ENCODE results near the gene FARS2. TPM values are rescaled to one million over a fixed set of nuclear protein-coding genes. Genes with fewer than 3 reads are reported as not detected.

Gene FARS2
- polyA plus RNA-seq, 1 donor from 2014 or later = 32.8 TPM

DNA sequence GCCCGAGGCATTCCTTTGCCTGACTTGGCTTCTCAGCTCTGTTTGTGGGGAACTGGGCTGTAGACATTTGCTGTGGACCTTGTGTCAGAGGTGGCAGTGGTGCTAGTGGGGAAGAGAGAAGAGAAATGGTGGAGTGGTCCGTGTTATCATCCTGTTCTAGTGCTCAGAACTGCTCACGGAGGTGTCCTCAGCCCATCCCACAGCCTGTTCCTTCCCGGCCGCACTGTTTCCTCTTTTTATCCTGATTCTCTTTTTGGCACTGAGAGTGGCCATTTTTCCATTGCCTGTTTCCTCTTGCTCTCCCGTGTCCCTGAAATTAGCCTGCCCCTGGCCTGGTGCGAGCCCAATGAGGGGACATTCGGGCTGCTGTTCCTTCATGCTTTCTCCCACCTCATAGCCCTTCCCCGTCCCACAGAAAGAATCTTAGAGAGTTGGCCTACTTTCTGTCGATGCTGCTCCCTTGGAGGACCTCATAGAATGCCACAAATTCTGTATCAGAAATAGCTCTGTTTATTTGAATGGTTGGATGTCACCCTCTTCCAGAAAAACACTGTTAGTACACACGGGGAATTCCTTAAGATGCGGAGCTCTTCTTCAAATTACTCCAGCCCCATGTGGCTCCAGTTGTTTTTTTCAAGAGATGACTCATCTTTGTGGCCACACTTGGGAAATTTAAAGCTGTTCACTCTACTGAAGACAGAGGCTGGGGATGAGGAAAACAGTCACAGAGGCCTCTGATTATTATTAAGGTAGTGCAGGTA is 26.1 kb downstream of the FARS2 start:
- Mint-ChIP-seq H3K9me3 (no peaks in the 10 kb centered on the region), H3K27ac (peak overlapping the region in 1 of 3 donors; percentile 87), H3K4me3 (peak overlapping the region in 1 of 4 donors; percentile 14), H3K36me3 (peaks cover 3% of the 10 kb centered on the region), H3K4me1 (peaks cover 53 to 58% (median 57%) of the 10 kb centered on the region in 3 donors), H3K27me3 (no peaks in the 10 kb centered on the region)

DNA sequence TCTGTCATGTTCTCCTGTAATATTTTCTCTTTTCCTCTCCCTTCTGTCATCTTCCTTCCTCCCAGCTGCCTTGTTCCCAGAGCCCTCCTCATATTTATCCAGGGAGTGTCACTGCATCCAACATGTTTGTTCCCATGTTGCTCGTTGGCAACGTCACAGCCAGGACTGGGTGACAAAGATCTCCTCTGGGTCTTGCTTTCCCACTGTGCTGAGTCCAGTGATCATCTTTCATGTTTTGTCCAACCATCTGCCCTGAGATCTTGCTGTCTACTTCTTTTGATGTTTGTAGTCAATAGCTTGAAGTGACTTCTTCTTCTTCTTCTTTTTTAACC is 26.6 kb downstream of the FARS2 start:
- Mint-ChIP-seq H3K27ac (peak overlapping the region in 1 of 3 donors; percentile 3), H3K4me1 (peaks cover 55 to 61% (median 60%) of the 10 kb centered on the region in 3 donors), H3K4me3 (no peak overlapping the region)

DNA sequence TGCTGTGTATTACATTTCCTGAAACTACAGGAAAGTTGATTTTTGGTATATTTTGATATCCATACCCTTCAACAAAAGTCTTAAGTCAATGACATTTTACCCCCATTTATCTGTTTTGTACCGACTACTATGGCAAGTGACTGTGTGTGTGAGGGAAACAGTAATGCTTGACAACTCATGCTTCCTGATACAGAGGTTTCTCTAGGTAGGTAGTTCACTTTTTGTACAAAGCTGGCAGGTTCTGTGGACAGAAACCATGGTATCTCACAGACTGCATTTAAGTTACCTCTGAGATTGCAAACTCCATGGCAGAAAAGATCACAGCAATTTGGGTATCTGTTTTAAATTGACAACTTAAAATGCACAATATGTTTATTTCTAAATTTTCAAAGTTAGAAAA is 28.8 kb downstream of the FARS2 start:
- Mint-ChIP-seq H3K36me3 (peaks cover 2% of the 10 kb centered on the region), H3K4me1 (peaks cover 62 to 63% (median 63%) of the 10 kb centered on the region in 3 donors), H3K27me3 (no peaks in the 10 kb centered on the region), H3K9me3 (no peaks in the 10 kb centered on the region), H3K4me3 (peak overlapping the region in 2 of 4 donors; percentile 2 to 43), H3K27ac (no peak overlapping the region)

More for the DNA sequence above, 26.6 kb downstream of the FARS2 start:
- H3K36me3 Mint-ChIP-seq = peaks cover 3% of the 10 kb centered on the region
- H3K9me3 Mint-ChIP-seq = no peaks in the 10 kb centered on the region
- no peaks in the 10 kb centered on the region for H3K27me3 Mint-ChIP-seq

- peak overlapping the region in 1 of 3 donors; percentile 39 for H3K27ac Mint-ChIP-seq
- H3K9me3 Mint-ChIP-seq = no peaks in the 10 kb centered on the region
- H3K36me3 Mint-ChIP-seq = peaks cover 1% of the 10 kb centered on the region
- peaks cover 58 to 63% (median 62%) of the 10 kb centered on the region in 3 donors for H3K4me1 Mint-ChIP-seq
- H3K27me3 Mint-ChIP-seq = no peaks in the 10 kb centered on the region
- peak overlapping the region in 2 of 4 donors; percentile 65 to 86 for H3K4me3 Mint-ChIP-seq
Measured at GRCh38 chr6:5290500-5290899, 29.2 kb downstream of the FARS2 start.

DNA sequence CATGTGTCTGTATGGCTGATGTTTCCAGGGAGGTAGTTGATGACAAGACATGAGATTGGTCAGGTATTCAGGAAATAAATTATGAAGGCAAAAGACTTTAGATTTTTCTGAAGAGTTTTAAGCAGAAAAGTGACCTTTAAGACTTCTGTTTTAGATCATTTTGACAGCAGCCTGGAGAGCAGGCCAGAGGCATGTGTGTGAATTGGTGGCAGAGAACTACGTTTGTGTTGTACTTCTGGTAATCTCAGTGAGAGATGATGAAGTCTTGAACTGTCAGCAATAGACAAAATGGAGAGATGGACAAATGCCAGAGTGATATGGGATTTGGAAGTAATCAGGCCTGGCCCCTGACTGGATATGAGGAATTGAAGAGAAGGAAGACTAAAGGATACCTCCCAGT is 30.8 kb downstream of the FARS2 start:
- H3K4me1 Mint-ChIP-seq = peaks cover 54 to 58% (median 54%) of the 10 kb centered on the region in 3 donors
- no peaks in the 10 kb centered on the region for H3K27me3 Mint-ChIP-seq
- H3K36me3 Mint-ChIP-seq = peaks cover 5% of the 10 kb centered on the region
- H3K9me3 Mint-ChIP-seq = no peaks in the 10 kb centered on the region
- no peak overlapping the region for H3K27ac Mint-ChIP-seq
- no peak overlapping the region for H3K4me3 Mint-ChIP-seq

- Mint-ChIP-seq H3K9me3 (no peaks in the 10 kb centered on the region), H3K4me1 (peaks cover 43 to 52% (median 48%) of the 10 kb centered on the region in 3 donors), H3K27ac (peak overlapping the region in 1 of 3 donors; percentile 60), H3K27me3 (no peaks in the 10 kb centered on the region), H3K4me3 (no peak overlapping the region), H3K36me3 (peaks cover 5% of the 10 kb centered on the region)
Measured at GRCh38 chr6:5293692-5294091, 32.4 kb downstream of the FARS2 start.

- peaks cover 43 to 50% (median 47%) of the 10 kb centered on the region in 3 donors for H3K4me1 Mint-ChIP-seq
- no peaks in the 10 kb centered on the region for H3K27me3 Mint-ChIP-seq
- H3K9me3 Mint-ChIP-seq = no peaks in the 10 kb centered on the region
- H3K36me3 Mint-ChIP-seq = peaks cover 5% of the 10 kb centered on the region
- H3K27ac Mint-ChIP-seq = peak overlapping the region in 2 of 3 donors; percentile 32 to 60
- peak overlapping the region in 2 of 4 donors; percentile 25 to 82 for H3K4me3 Mint-ChIP-seq
Measured at GRCh38 chr6:5294392-5295211, 33.3 kb downstream of the FARS2 start.

DNA sequence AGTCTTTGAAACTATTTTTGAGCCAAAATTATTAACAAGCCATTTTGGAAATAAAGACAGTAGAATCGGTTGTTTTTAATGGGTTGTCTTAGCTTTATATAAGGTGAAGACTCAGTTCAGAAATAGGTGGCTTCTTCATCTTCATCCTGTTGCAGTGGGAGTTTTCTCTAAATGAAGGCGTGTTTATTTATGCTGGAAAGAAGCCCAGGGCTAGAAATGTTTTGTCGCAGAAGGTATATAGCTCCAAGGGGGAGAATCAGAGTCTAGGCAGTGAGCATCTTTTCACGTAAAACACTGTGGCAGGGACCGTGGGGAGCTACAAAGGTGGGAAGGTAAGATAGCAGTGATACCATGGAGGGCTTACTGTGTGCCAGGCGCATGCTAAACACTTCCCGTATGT is 34.3 kb downstream of the FARS2 start:
- Mint-ChIP-seq H3K4me1 (peaks cover 38 to 50% (median 42%) of the 10 kb centered on the region in 3 donors), H3K4me3 (no peak overlapping the region), H3K9me3 (no peaks in the 10 kb centered on the region), H3K27ac (no peak overlapping the region), H3K36me3 (peaks cover 5% of the 10 kb centered on the region), H3K27me3 (no peaks in the 10 kb centered on the region)

- H3K4me3 Mint-ChIP-seq = no peak overlapping the region
- H3K27ac Mint-ChIP-seq = peak overlapping the region in 1 of 3 donors; percentile 8
- H3K27me3 Mint-ChIP-seq = no peaks in the 10 kb centered on the region
- H3K9me3 Mint-ChIP-seq = no peaks in the 10 kb centered on the region
- H3K36me3 Mint-ChIP-seq = peaks cover 5% of the 10 kb centered on the region
- peaks cover 17 to 36% (median 31%) of the 10 kb centered on the region in 3 donors for H3K4me1 Mint-ChIP-seq
Measured at GRCh38 chr6:5300206-5300764, 39.0 kb downstream of the FARS2 start.

- H3K4me3 Mint-ChIP-seq = peak overlapping the region; percentile 0 to 78 (median 40)
- no peaks in the 10 kb centered on the region for H3K27me3 Mint-ChIP-seq
- peaks cover 10 to 36% (median 30%) of the 10 kb centered on the region in 3 donors for H3K4me1 Mint-ChIP-seq
- H3K27ac Mint-ChIP-seq = peak overlapping the region in 2 of 3 donors; percentile 8 to 88
- H3K9me3 Mint-ChIP-seq = no peaks in the 10 kb centered on the region
- no peaks in the 10 kb centered on the region for H3K36me3 Mint-ChIP-seq
Measured at GRCh38 chr6:5302220-5302946, 41.1 kb downstream of the FARS2 start.

DNA sequence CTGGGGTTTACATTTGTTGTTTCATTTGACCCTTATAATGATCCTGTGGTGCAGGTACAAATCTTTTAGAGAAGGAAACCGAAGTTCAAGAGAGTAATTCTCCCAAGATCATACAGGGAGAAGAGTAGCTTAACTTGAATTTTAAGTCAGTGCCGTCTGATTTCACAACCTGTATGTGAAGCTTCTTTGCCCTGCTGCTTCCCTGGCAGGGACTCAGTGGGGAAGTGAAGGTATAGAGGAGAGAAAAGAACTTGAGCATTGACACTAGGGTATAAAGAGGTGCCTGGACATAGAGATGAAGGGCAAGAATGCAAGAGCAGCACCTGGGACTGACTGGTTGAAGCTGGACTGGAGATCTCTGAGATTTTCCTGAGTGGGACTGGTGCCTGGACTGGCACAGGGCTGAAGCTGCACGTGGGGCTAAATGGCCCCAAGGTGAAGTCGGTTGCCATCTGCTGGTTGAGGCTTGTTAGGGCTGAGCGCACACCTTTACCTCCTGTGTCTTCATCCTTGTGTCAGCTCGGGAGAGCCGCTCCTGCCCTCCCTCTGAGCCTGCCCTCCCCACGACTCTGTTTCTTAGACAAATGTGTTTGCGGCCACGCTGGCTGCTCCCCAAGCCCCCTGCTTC is 41.8 kb downstream of the FARS2 start:
- H3K9me3 Mint-ChIP-seq = no peaks in the 10 kb centered on the region
- peaks cover 10 to 35% (median 28%) of the 10 kb centered on the region in 3 donors for H3K4me1 Mint-ChIP-seq
- H3K27me3 Mint-ChIP-seq = no peaks in the 10 kb centered on the region
- no peaks in the 10 kb centered on the region for H3K36me3 Mint-ChIP-seq
- peak overlapping the region in 1 of 3 donors; percentile 88 for H3K27ac Mint-ChIP-seq
- peak overlapping the region; percentile 0 to 78 (median 40) for H3K4me3 Mint-ChIP-seq

GRCh38 chr6:5303682-5304081 is 42.4 kb downstream of the FARS2 start:
- Mint-ChIP-seq H3K27ac (no peak overlapping the region), H3K4me3 (peak overlapping the region in 1 of 4 donors; percentile 70), H3K4me1 (peaks cover 10 to 31% (median 27%) of the 10 kb centered on the region in 3 donors), H3K9me3 (no peaks in the 10 kb centered on the region), H3K36me3 (no peaks in the 10 kb centered on the region), H3K27me3 (no peaks in the 10 kb centered on the region)

DNA sequence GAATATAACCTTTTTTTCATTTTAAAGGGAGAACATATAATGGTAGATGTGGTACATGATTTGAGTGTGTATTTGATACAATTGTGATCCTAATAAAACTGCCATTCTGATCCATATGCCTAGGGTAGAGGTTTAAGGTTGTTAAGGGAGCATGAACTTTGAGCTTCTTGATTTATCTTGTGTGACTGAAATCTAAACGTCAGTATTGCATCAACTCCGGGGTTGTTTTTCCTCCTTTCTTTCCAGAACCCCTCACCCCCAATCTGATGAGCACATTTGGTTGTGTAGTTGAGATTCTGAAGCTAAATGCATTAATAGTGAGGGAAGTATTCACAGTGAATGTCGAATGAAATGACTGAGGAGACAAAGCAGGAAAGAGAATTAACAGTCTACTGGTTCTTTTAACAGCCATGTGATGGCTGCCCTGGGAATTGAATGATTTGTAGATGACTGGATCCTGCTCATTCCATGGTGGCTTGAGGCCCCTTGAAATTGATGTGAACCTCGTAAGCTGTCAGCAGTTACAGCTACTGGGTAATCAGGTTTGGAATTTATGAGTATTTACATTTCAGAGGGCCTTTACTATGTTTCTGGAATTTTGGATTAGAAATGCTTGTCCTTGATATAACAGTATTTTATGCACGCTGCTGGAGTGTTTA is 44.8 kb downstream of the FARS2 start:
- H3K27ac Mint-ChIP-seq = no peak overlapping the region
- H3K4me3 Mint-ChIP-seq = no peak overlapping the region
- H3K9me3 Mint-ChIP-seq = no peaks in the 10 kb centered on the region
- peaks cover 2% of the 10 kb centered on the region for H3K36me3 Mint-ChIP-seq
- peaks cover 14 to 28% (median 17%) of the 10 kb centered on the region in 3 donors for H3K4me1 Mint-ChIP-seq
- H3K27me3 Mint-ChIP-seq = no peaks in the 10 kb centered on the region

DNA sequence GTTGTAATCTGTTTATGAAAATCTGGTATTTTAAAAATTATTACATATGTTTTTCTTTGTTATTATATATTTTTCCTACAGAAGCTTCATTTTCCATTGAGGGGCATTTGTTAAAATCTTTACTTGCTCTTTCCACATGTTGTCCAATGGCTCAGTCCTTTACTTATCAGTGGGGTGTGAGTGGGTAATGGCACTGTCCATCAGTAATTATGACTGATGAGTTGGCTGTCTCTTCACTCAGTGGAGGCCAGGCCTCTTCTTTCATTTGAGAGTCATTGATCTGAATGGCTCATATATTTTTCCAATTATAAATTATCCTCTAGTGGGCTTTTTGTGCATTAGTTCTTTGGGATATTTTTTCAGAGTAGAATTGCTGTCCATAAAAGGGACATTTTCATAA is 45.7 kb downstream of the FARS2 start:
- Mint-ChIP-seq H3K27me3 (no peaks in the 10 kb centered on the region), H3K9me3 (no peaks in the 10 kb centered on the region), H3K4me1 (peaks cover 14 to 20% (median 16%) of the 10 kb centered on the region in 3 donors), H3K36me3 (peaks cover 2% of the 10 kb centered on the region), H3K4me3 (no peak overlapping the region), H3K27ac (no peak overlapping the region)
